Neural cell (in vitro differentiated cells): ENCODE measurements around the gene TAF1C. TPM values are rescaled to one million over a fixed set of nuclear protein-coding genes. Genes with fewer than 3 reads are reported as not detected.

Experiments
- H2AFZ ChIP-seq: fragments of 200-600, 300-800 bp; sonication (generic), shearing (Covaris generic); 2 replicates; pipeline ENCODE4 v1.6.0; 2014; ENCODE audit warnings: low read depth, mild to moderate bottlenecking, antibody characterized with exemption, low read length, moderate library complexity
- H3F3A ChIP-seq: fragments of 200-600 bp; shearing (Covaris generic); 2 replicates; pipeline ENCODE4 v1.6.1; 2016; ENCODE audit warnings: mild to moderate bottlenecking, moderate library complexity, mixed read lengths, antibody characterized with exemption, low read length; ENCODE audit not compliant: insufficient read depth, poor library complexity, severe bottlenecking
- H3K27ac ChIP-seq: fragments of 200-600, 300-800 bp; sonication (generic), shearing (Covaris generic); 2 replicates; pipeline ENCODE4 v1.5.1; 2014; ENCODE audit warnings: mild to moderate bottlenecking, low read length, moderate library complexity
- H3K27me3 ChIP-seq: fragments of 300-800, 200-600 bp; sonication (generic), shearing (Covaris generic); 2 replicates; pipeline ENCODE4 v1.6.0; 2014; ENCODE audit warnings: mild to moderate bottlenecking, low read depth, low read length, moderate library complexity; ENCODE audit not compliant: insufficient read depth
- H3K36me3 ChIP-seq: fragments of 300-800, 200-600 bp; sonication (generic), shearing (Covaris generic); 2 replicates; pipeline ENCODE4 v1.5.1; 2014; ENCODE audit warnings: mild to moderate bottlenecking, antibody characterized with exemption, low read length, moderate library complexity; ENCODE audit not compliant: insufficient read depth
- H3K4me2 ChIP-seq: fragments of 300-800, 200-600 bp; sonication (generic), shearing (Covaris generic); 2 replicates; pipeline ENCODE4 v1.6.0; 2014; ENCODE audit warnings: mild to moderate bottlenecking, low read length
- H3K4me3 ChIP-seq: fragments of 300-800, 200-600 bp; sonication (generic), shearing (Covaris generic); 2 replicates; pipeline ENCODE4 v1.5.1; 2014; ENCODE audit warnings: mild to moderate bottlenecking, low read length, moderate library complexity
- H3K79me2 ChIP-seq: fragments of 200-600 bp; shearing (Covaris generic); replicated peaks from 2 replicates; pipeline ENCODE4 v1.6.0; 2014; ENCODE audit warnings: mild to moderate bottlenecking, low read length, moderate library complexity; ENCODE audit not compliant: insufficient read depth
- H3K9ac ChIP-seq: fragments of 300-800, 200-600 bp; sonication (generic), shearing (Covaris generic); 2 replicates; pipeline ENCODE4 v1.6.1; 2016; ENCODE audit warnings: mild to moderate bottlenecking, low read length, mixed read lengths
- H3K9me2 ChIP-seq: fragments of 200-600 bp; shearing (Covaris generic); 2 replicates; pipeline ENCODE4 v1.6.1; 2016; ENCODE audit warnings: mild to moderate bottlenecking, low read length, mixed read lengths; ENCODE audit not compliant: insufficient read depth
- H3K9me3 ChIP-seq: fragments of 200-600, 300-800 bp; sonication (generic), shearing (Covaris generic); 2 replicates; pipeline ENCODE4 v1.6.1; 2016; ENCODE audit warnings: mild to moderate bottlenecking, mixed run types, low read length, moderate library complexity, mixed read lengths
- H4K20me1 ChIP-seq: fragments of 200-600 bp; shearing (Covaris generic); 2 replicates; pipeline ENCODE4 v1.6.1; 2016; ENCODE audit warnings: mild to moderate bottlenecking, mixed run types; ENCODE audit not compliant: insufficient read depth
- EP300 ChIP-seq: fragments of 450-650 bp; conservative IDR thresholded peaks from 2 replicates; pipeline ENCODE4 v1.6.1; 2014; ENCODE audit warnings: antibody characterized with exemption, mild to moderate bottlenecking, moderate library complexity; ENCODE audit not compliant: poor library complexity, severe bottlenecking
- EZH2 ChIP-seq: fragments of 200-600, 300-800 bp; shearing (Covaris generic), sonication (generic); IDR thresholded peaks from 2 replicates; pipeline ENCODE4 v1.6.1; 2014; ENCODE audit warnings: antibody characterized with exemption, low read length, borderline replicate concordance, mild to moderate bottlenecking; ENCODE audit not compliant: insufficient read depth, poor library complexity, severe bottlenecking
- MXI1 ChIP-seq: fragments of 450-650 bp; conservative IDR thresholded peaks from 2 replicates; pipeline ENCODE4 v1.6.1; 2014; ENCODE audit warnings: antibody characterized with exemption, mild to moderate bottlenecking; ENCODE audit not compliant: poor library complexity, severe bottlenecking
- POLR2AphosphoS5 ChIP-seq: IDR thresholded peaks from 2 replicates; pipeline ENCODE4 v1.6.1; 2012
- RAD21 ChIP-seq: fragments of 450-650 bp; conservative IDR thresholded peaks from 2 replicates; pipeline ENCODE4 v1.6.1; 2014; ENCODE audit warnings: antibody characterized with exemption, mild to moderate bottlenecking, moderate library complexity
- SMC3 ChIP-seq: fragments of 450-650 bp; conservative IDR thresholded peaks from 2 replicates; pipeline ENCODE4 v1.6.1; 2014; ENCODE audit warnings: antibody characterized with exemption, mild to moderate bottlenecking, moderate library complexity; ENCODE audit not compliant: poor library complexity
- TAF1 ChIP-seq: IDR thresholded peaks from 2 replicates; pipeline ENCODE4 v1.6.1; 2012; ENCODE audit warnings: low read depth
- polyA plus RNA-seq: library from polyadenylated mRNA; depleted of rRNA; stranded (reverse); fragments of >200 nt; gene quantifications from 2 replicates; pipeline ENCODE4 v1.2.3, GENCODE V29; 2014
- TF ChIP-seq, protein P1 (sequence below): IDR thresholded peaks from 2 replicates; pipeline ENCODE4 v1.6.1; 2012; ENCODE audit warnings: borderline replicate concordance
- TF ChIP-seq, protein P2 (sequence below): fragments of 450-650 bp; IDR thresholded peaks from 2 replicates; pipeline ENCODE4 v1.5.1; 2014; ENCODE audit warnings: antibody characterized with exemption, mild to moderate bottlenecking, moderate library complexity; ENCODE audit not compliant: poor library complexity, severe bottlenecking

The TAF1C gene
- polyA plus RNA-seq, 1 donor from 2014 or later: 25.5 TPM

DNA sequence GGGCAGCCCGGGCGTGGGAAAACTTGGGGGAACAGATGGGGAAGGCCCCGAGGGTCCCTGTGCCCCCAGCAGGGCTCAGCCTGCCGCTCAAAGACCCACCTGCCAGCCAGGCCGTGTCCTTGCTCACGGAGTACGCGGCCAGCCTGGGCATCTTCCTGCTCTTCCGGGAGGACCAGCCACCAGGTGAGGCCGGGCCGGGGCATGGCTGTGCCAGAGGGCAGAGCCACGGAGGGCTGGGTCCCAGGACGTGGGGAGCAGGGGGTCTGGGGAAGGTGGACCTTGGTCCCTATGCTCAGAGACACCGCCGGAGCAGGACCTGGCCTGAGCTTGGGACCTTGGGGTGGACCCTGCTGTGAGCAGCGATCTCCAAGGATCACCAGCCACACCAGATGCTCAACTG is 4.6 kb upstream of the TAF1C start:
- no peaks in the 10 kb centered on the region for H3K9me2 ChIP-seq
- TF ChIP-seq, protein P1, sequence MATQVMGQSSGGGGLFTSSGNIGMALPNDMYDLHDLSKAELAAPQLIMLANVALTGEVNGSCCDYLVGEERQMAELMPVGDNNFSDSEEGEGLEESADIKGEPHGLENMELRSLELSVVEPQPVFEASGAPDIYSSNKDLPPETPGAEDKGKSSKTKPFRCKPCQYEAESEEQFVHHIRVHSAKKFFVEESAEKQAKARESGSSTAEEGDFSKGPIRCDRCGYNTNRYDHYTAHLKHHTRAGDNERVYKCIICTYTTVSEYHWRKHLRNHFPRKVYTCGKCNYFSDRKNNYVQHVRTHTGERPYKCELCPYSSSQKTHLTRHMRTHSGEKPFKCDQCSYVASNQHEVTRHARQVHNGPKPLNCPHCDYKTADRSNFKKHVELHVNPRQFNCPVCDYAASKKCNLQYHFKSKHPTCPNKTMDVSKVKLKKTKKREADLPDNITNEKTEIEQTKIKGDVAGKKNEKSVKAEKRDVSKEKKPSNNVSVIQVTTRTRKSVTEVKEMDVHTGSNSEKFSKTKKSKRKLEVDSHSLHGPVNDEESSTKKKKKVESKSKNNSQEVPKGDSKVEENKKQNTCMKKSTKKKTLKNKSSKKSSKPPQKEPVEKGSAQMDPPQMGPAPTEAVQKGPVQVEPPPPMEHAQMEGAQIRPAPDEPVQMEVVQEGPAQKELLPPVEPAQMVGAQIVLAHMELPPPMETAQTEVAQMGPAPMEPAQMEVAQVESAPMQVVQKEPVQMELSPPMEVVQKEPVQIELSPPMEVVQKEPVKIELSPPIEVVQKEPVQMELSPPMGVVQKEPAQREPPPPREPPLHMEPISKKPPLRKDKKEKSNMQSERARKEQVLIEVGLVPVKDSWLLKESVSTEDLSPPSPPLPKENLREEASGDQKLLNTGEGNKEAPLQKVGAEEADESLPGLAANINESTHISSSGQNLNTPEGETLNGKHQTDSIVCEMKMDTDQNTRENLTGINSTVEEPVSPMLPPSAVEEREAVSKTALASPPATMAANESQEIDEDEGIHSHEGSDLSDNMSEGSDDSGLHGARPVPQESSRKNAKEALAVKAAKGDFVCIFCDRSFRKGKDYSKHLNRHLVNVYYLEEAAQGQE: no peak
- TF ChIP-seq TAF1: no peak
- no peak for TF ChIP-seq POLR2AphosphoS5
- no peak overlapping the region for H2AFZ ChIP-seq

GRCh38 chr16:84190731-84191388 is 4.0 kb upstream of the TAF1C start, which contains the start of gene ADAD2:
Gene ADAD2, plus strand, starts transcription at chr16:84191157. Its CDS starts 74 bp downstream, at chr16:84191231.
- no peak within 1 kb of the TSS for H2AFZ ChIP-seq
- no peaks in the 10 kb centered on the region for H4K20me1 ChIP-seq
- H3K4me2 ChIP-seq: no peak within 1 kb of the TSS
- H3K27me3 ChIP-seq: no peaks in the 10 kb centered on the region
- peaks cover 12% of the 10 kb centered on the region for H3K79me2 ChIP-seq
- TF ChIP-seq, protein P1: no peak
- TF ChIP-seq EZH2 (no peak), MXI1 (no peak), POLR2AphosphoS5 (no peak), EP300 (no peak), RAD21 (no peak), TAF1 (no peak), SMC3 (no peak)
- TF ChIP-seq, protein P2, sequence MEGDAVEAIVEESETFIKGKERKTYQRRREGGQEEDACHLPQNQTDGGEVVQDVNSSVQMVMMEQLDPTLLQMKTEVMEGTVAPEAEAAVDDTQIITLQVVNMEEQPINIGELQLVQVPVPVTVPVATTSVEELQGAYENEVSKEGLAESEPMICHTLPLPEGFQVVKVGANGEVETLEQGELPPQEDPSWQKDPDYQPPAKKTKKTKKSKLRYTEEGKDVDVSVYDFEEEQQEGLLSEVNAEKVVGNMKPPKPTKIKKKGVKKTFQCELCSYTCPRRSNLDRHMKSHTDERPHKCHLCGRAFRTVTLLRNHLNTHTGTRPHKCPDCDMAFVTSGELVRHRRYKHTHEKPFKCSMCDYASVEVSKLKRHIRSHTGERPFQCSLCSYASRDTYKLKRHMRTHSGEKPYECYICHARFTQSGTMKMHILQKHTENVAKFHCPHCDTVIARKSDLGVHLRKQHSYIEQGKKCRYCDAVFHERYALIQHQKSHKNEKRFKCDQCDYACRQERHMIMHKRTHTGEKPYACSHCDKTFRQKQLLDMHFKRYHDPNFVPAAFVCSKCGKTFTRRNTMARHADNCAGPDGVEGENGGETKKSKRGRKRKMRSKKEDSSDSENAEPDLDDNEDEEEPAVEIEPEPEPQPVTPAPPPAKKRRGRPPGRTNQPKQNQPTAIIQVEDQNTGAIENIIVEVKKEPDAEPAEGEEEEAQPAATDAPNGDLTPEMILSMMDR: no peak
- no peak within 1 kb of the TSS for H3K9ac ChIP-seq
- no peaks in the 10 kb centered on the region for H3F3A ChIP-seq
- no peaks in the 10 kb centered on the region for H3K36me3 ChIP-seq
- no peaks in the 10 kb centered on the region for H3K9me3 ChIP-seq
- H3K9me2 ChIP-seq: no peaks in the 10 kb centered on the region
- no peak within 1 kb of the TSS for H3K27ac ChIP-seq
- no peak within 1 kb of the TSS for H3K4me3 ChIP-seq

More for the DNA sequence above, 4.6 kb upstream of the TAF1C start:
- no peaks in the 10 kb centered on the region for H3F3A ChIP-seq
- H3K27me3 ChIP-seq: no peaks in the 10 kb centered on the region
- no peaks in the 10 kb centered on the region for H3K9me3 ChIP-seq
- H3K27ac ChIP-seq: no peak overlapping the region
- no peak overlapping the region for H3K4me2 ChIP-seq
- no peak overlapping the region for H3K4me3 ChIP-seq
- no peak overlapping the region for H3K9ac ChIP-seq
- H3K79me2 ChIP-seq: peaks cover 6% of the 10 kb centered on the region
- H3K36me3 ChIP-seq: no peaks in the 10 kb centered on the region
- H4K20me1 ChIP-seq: no peaks in the 10 kb centered on the region
